Sigmoid colon (tissue), 3 donors: Measurements from ENCODE around the gene BRIP1.

Experiments
- CTCF ChIP-seq, 4 experiments: fragments of 450-650 bp in 3 of 4; fragments of 200-600 bp in 1 of 4; IDR thresholded peaks; one replicate each; pipeline ENCODE4 v1.5.1; 2016 to 2019; ENCODE audit warnings: antibody characterized with exemption in 4 of 4, mild to moderate bottlenecking in 3 of 4, moderate library complexity in 2 of 4
- POLR2A ChIP-seq, 2 donors: fragments of 450-650 bp; IDR thresholded peaks; one replicate each; pipeline ENCODE4 v1.6.1; 2016; ENCODE audit warnings: antibody characterized with exemption in 2 of 2, mild to moderate bottlenecking in 2 of 2, moderate library complexity in 2 of 2

- TF ChIP-seq CTCF (IDR thresholded peaks at IDR 0.05), result no peak
- TF ChIP-seq POLR2A (IDR thresholded peaks at IDR 0.05), result no peak
Measured at GRCh38 chr17:61794242-61794641, 69.1 kb downstream of the BRIP1 start.
